ENCODE measurements around the gene TSEN54.

DNA sequence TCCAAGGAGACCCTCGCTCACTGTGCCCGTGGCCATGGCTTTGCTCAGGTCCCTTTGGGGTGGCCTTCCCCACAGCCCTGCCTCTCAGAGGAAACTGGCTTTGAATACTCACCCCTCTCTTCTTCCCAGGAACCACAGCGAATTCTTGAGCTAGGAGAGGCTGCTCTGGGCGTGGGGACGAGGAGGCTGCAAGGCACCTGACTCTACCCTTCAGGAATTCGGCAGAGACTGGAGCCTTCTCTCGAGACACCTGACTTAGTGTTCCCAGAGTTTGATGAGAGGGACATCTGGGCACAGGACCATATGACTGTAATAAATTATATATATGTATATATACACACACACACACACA, 15.4 kb downstream of the TSEN54 start:
- TF ChIP-seq POLR2A (IDR thresholded peaks at IDR 0.05; ENCODE audit: low read length) (no peak), GATA1 (IDR thresholded peaks at IDR 0.05; ENCODE audit: low read depth, low read length) (no peak)

All from erythroblast (primary cell).